Upper lobe of right lung (tissue), 1 donor: ENCODE measurements around the gene MRPL19. TPM values are rescaled to one million over a fixed set of nuclear protein-coding genes. Genes with fewer than 3 reads are reported as not detected.

Experiments
- ATAC-seq: fragments of 200-7000 bp; cut with Tn5 transposase; one replicate; pipeline ENCODE4 v1.9.1; 2020; ENCODE audit warnings: mild to moderate bottlenecking, moderate library complexity
- DNase-seq: peaks from one replicate; pipeline ENCODE4 v3.0.0-alpha.2; 2020
- H3K27ac ChIP-seq: fragments of 200-600 bp; one replicate; pipeline ENCODE4 v1.8.0; 2022
- H3K27me3 ChIP-seq: fragments of 200-600 bp; one replicate; pipeline ENCODE4 v1.8.0; 2022; ENCODE audit warnings: mild to moderate bottlenecking
- H3K36me3 ChIP-seq: fragments of 200-600 bp; one replicate; pipeline ENCODE4 v1.8.0; 2022
- H3K4me1 ChIP-seq: fragments of 200-600 bp; one replicate; pipeline ENCODE4 v1.8.0; 2022
- H3K4me3 ChIP-seq: fragments of 200-600 bp; one replicate; pipeline ENCODE4 v1.8.0; 2022; ENCODE audit warnings: mild to moderate bottlenecking
- H3K9me3 ChIP-seq: fragments of 200-600 bp; one replicate; pipeline ENCODE4 v1.8.0; 2022
- intact Hi-C: fragments of 100-400 bp; cut with DNase I; formaldehyde crosslinking; loops from one replicate; pipeline ENCODE4 v1.11.0; 2022
- total RNA-seq: library from RNA; stranded (reverse); fragmentation: NEBNext Ultra II Directional; extraction: Animal tissue kit (Norgen Biotek cat#: 25700); gene quantifications from one replicate; pipeline ENCODE4 v1.2.1, GENCODE V29; 2021
- TF ChIP-seq, protein P1 (sequence below): fragments of 200-600 bp; IDR thresholded peaks from one replicate; pipeline ENCODE4 v1.8.0; 2022; ENCODE audit warnings: antibody characterized with exemption
- donor health status: DM: no; HTN: yes; CAD: no; lungs with severe emphysema.

Gene MRPL19
- total RNA-seq, 1 donor from 2014 or later = 41.0 TPM

GRCh38 chr2:75610671-75611070 is 35.9 kb upstream of the MRPL19 start:
- intact Hi-C loops = no loop called here
- ATAC-seq = no peak

DNA sequence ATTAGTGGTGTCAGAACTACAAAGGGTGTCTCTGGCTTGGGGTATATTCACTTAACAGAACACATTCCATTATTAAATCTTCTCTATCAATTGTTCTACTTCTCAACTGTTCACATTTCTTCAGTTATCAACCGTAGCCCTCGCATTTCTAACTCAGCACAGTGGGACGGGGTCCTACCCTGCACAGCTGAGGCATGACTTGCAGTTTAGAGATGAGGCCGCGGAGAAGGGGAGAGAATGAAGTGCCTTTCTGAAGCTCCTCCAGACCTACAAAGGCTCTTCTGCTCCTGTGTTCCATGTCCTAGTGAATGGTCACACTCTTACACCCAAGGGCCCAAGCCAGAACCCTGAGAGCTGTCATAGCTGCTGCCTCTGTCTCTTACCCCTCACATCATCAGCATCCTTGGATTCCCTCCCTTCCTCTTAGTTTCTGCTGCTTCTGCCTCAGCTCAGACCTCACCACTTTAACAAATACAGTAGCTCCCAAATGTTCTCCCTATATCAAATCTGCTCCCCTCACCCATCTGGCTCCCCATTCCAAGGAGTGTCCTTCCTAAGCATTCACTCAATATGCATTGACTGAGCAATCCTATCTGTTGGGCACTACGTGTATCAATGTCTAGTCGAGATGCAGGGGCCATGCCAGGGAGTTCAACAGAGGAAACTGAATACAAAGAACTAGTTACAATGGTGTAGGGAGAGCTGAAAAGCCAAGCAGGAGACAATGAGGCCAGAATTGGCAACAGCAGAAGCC is 34.3 kb upstream of the MRPL19 start:
- intact Hi-C loops = no loop called here
- H3K36me3 ChIP-seq = no peaks in the 10 kb centered on the region
- DNase-seq (no peak), ATAC-seq (no peak)
- peaks cover 26% of the 10 kb centered on the region for H3K27me3 ChIP-seq
- H3K27ac ChIP-seq = no peak overlapping the region
- no peaks in the 10 kb centered on the region for H3K4me1 ChIP-seq
- TF ChIP-seq, protein P1, sequence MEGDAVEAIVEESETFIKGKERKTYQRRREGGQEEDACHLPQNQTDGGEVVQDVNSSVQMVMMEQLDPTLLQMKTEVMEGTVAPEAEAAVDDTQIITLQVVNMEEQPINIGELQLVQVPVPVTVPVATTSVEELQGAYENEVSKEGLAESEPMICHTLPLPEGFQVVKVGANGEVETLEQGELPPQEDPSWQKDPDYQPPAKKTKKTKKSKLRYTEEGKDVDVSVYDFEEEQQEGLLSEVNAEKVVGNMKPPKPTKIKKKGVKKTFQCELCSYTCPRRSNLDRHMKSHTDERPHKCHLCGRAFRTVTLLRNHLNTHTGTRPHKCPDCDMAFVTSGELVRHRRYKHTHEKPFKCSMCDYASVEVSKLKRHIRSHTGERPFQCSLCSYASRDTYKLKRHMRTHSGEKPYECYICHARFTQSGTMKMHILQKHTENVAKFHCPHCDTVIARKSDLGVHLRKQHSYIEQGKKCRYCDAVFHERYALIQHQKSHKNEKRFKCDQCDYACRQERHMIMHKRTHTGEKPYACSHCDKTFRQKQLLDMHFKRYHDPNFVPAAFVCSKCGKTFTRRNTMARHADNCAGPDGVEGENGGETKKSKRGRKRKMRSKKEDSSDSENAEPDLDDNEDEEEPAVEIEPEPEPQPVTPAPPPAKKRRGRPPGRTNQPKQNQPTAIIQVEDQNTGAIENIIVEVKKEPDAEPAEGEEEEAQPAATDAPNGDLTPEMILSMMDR = no peak
- no peak overlapping the region for H3K4me3 ChIP-seq
- no peaks in the 10 kb centered on the region for H3K9me3 ChIP-seq

More at GRCh38 chr2:75610671-75611070, 35.9 kb upstream of the MRPL19 start:
- TF ChIP-seq, protein P1 = no peak
- Histone ChIP-seq H3K9me3 (no peaks in the 10 kb centered on the region), H3K36me3 (no peaks in the 10 kb centered on the region), H3K27me3 (peaks cover 26% of the 10 kb centered on the region), H3K4me3 (no peak overlapping the region), H3K27ac (no peak overlapping the region), H3K4me1 (no peaks in the 10 kb centered on the region)
- no peak for DNase-seq

GRCh38 chr2:75612862-75613243 is 33.7 kb upstream of the MRPL19 start:
- DNase-seq = no peak
- no peak for ATAC-seq
- Histone ChIP-seq H3K9me3 (no peaks in the 10 kb centered on the region), H3K36me3 (no peaks in the 10 kb centered on the region), H3K27me3 (peaks cover 24% of the 10 kb centered on the region), H3K4me3 (no peak overlapping the region), H3K27ac (no peak overlapping the region), H3K4me1 (no peaks in the 10 kb centered on the region)
- intact Hi-C loops = no loop called here
- TF ChIP-seq, protein P1 = no peak

- DNase-seq (no peak), ATAC-seq (peak; percentile 71)
- Histone ChIP-seq H3K4me1 (no peaks in the 10 kb centered on the region), H3K27me3 (peaks cover 11% of the 10 kb centered on the region), H3K27ac (no peak overlapping the region), H3K36me3 (no peaks in the 10 kb centered on the region), H3K4me3 (no peak overlapping the region), H3K9me3 (no peaks in the 10 kb centered on the region)
- TF ChIP-seq, protein P1 = no peak
- intact Hi-C loops = no loop called here
These were observed 32.4 kb upstream of the MRPL19 start for GRCh38 chr2:75614162-75614651.

GRCh38 chr2:75616406-75616805 is 30.2 kb upstream of the MRPL19 start:
- intact Hi-C loops = no loop called here
- H3K9me3 ChIP-seq = no peaks in the 10 kb centered on the region

More at GRCh38 chr2:75616406-75616805, 30.2 kb upstream of the MRPL19 start:
- no peaks in the 10 kb centered on the region for H3K4me1 ChIP-seq
- no peaks in the 10 kb centered on the region for H3K27me3 ChIP-seq
- H3K36me3 ChIP-seq = no peaks in the 10 kb centered on the region
- H3K4me3 ChIP-seq = no peak overlapping the region
- no peak overlapping the region for H3K27ac ChIP-seq
- no peak for ATAC-seq
- DNase-seq = no peak
- TF ChIP-seq, protein P1 = no peak
